ENCODE results near the gene GTPBP1.

GTPBP1 gene

DNA sequence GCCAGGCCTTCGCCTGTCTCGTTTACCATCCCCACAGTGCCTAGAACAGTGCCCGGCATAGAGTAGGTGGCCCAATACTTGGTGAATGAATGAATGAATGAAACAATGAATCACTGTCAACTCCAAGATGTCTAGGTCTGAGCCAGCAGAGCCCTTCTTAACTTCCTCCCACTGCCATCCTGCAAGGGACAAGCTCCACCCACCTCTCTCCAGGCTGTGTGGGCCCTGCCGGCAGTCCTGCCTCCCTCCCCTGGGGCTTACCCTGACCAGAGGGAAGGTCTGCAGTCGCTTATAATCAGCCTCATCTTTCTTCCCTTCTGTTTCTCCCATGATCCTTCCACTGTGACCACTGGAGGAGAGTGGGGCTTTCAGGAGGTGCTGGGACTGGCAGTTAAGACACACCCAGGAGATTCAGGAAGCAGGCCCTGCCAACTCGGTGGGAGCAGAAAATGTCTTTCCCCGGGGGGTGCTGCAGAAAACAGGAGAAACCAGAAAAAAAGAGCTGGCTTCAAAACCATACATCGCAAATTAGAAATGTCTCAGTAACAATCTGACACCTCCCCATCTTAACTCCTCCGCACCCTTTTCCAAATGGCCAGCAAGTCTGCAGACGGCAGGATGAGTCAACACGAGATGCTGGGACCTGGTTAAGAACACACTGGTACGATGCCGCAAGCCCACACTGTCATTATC, 76.8 kb downstream of the GTPBP1 start:
- DNase-seq (ENCODE audit: low read depth): no peak
- no peak for TF ChIP-seq CTCF (IDR thresholded peaks at IDR 0.05; ENCODE audit: low read depth, low read length, missing control alignments)
- no peak overlapping the region for H3K4me3 ChIP-seq (ENCODE audit: low read depth, low read length)

All from GM12864 (cell line).